Endometrium (tissue), 2 donors: Measurements from ENCODE around the gene LIN28B.

Source experiments
- FAIRE-seq: peaks from 2 replicates; lab custom pipeline; 2012; peaks lifted over from hg19 to GRCh38; lab: Jason Lieb, UNC
- donor health status: control.
- donor health status: control.

Gene LIN28B

GRCh38 chr6:105109955-105110895, 153.3 kb downstream of the LIN28B start:
- no peak for FAIRE-seq

- no peak for FAIRE-seq
Measured at GRCh38 chr6:105111105-105111504, 154.2 kb downstream of the LIN28B start.

- FAIRE-seq, result no peak
Measured at GRCh38 chr6:105111871-105112270, 155.0 kb downstream of the LIN28B start.

- no peak for FAIRE-seq
Measured at GRCh38 chr6:105112577-105112976, 155.7 kb downstream of the LIN28B start.

GRCh38 chr6:105113422-105113821, 156.5 kb downstream of the LIN28B start:
- FAIRE-seq, result no peak

GRCh38 chr6:105116150-105116549, 159.2 kb downstream of the LIN28B start:
- FAIRE-seq, result no peak

GRCh38 chr6:105120570-105120969, 163.7 kb downstream of the LIN28B start:
- no peak for FAIRE-seq

GRCh38 chr6:105121981-105122380, 165.1 kb downstream of the LIN28B start:
- FAIRE-seq, result no peak

- FAIRE-seq, result no peak
Measured at GRCh38 chr6:105122717-105123116, 165.8 kb downstream of the LIN28B start.
